ENCODE results near the gene DERA.

DNA sequence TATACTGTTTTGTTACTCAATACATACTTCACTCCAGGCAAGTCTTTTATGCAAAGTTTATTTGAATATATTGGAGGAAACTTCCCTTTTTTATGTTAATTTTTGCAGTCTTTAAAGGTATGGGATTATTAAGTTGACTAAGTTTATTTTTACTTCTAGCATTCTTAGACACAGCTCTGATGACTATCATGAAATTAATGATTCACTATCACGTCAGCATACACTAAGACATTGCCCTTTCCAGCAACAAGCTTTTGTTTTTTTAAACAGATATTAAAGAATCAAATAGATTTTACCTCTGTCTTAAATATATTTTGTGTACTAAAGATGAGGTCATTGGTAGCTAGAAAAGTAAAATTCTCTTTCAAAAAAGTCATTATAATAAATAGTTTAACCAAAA, 52.1 kb downstream of the DERA start:
- TF ChIP-seq CREB1 (IDR thresholded peaks at IDR 0.05) (no peak), RAD21 (IDR thresholded peaks at IDR 0.05 in 1 of 2, conservative IDR thresholded peaks at IDR 0.05 in 1 of 2; ENCODE audit: low read depth in 2 of 2, low read length in 2 of 2) (no peak), POLR2A (IDR thresholded peaks at IDR 0.05; ENCODE audit: control extremely low read depth in 1 of 2, low read depth in 2 of 2, low read length in 2 of 2) (no peak), TAF1 (IDR thresholded peaks at IDR 0.05; ENCODE audit: low read depth, low read length) (no peak), RFX5 (IDR thresholded peaks at IDR 0.05; ENCODE audit: borderline replicate concordance, low read depth, low read length) (no peak), NRF1 (IDR thresholded peaks at IDR 0.05; ENCODE audit: low read depth, low read length) (no peak), TEAD4 (IDR thresholded peaks at IDR 0.05; ENCODE audit: low read depth, low read length) (no peak), SUZ12 (IDR thresholded peaks at IDR 0.05; ENCODE audit: low read length) (no peak), HDAC2 (IDR thresholded peaks at IDR 0.05; ENCODE audit: borderline replicate concordance in 1 of 2, low read depth in 2 of 2, low read length in 2 of 2) (no peak), CTBP2 (IDR thresholded peaks at IDR 0.05; ENCODE audit: borderline replicate concordance, insufficient read depth, insufficient read length, low read length) (no peak), KDM1A (IDR thresholded peaks at IDR 0.05; ENCODE audit: borderline replicate concordance, low read length) (no peak)
- TF ChIP-seq, protein P1, sequence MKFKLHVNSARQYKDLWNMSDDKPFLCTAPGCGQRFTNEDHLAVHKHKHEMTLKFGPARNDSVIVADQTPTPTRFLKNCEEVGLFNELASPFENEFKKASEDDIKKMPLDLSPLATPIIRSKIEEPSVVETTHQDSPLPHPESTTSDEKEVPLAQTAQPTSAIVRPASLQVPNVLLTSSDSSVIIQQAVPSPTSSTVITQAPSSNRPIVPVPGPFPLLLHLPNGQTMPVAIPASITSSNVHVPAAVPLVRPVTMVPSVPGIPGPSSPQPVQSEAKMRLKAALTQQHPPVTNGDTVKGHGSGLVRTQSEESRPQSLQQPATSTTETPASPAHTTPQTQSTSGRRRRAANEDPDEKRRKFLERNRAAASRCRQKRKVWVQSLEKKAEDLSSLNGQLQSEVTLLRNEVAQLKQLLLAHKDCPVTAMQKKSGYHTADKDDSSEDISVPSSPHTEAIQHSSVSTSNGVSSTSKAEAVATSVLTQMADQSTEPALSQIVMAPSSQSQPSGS (IDR thresholded peaks at IDR 0.05; ENCODE audit: low read length), result no peak
- TF ChIP-seq, protein P2, sequence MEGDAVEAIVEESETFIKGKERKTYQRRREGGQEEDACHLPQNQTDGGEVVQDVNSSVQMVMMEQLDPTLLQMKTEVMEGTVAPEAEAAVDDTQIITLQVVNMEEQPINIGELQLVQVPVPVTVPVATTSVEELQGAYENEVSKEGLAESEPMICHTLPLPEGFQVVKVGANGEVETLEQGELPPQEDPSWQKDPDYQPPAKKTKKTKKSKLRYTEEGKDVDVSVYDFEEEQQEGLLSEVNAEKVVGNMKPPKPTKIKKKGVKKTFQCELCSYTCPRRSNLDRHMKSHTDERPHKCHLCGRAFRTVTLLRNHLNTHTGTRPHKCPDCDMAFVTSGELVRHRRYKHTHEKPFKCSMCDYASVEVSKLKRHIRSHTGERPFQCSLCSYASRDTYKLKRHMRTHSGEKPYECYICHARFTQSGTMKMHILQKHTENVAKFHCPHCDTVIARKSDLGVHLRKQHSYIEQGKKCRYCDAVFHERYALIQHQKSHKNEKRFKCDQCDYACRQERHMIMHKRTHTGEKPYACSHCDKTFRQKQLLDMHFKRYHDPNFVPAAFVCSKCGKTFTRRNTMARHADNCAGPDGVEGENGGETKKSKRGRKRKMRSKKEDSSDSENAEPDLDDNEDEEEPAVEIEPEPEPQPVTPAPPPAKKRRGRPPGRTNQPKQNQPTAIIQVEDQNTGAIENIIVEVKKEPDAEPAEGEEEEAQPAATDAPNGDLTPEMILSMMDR (IDR thresholded peaks at IDR 0.05; ENCODE audit: control extremely low read depth in 1 of 3, insufficient read depth in 1 of 3, low read depth in 1 of 3, low read length in 3 of 3), result no peak
